CD4-positive, alpha-beta T cell (primary cell): ENCODE data around the gene RYR2. TPM values are rescaled to one million over a fixed set of nuclear protein-coding genes. Genes with fewer than 3 reads are reported as not detected.

Experiments used
- ATAC-seq: fragments of 200-7000 bp; cut with Tn5 transposase; one replicate; pipeline ENCODE4 v1.10.0; 2022; ENCODE audit warnings: mild to moderate bottlenecking; ENCODE audit not compliant: poor library complexity
- CTCF ChIA-PET: fragments of 350-600 bp; sonication (Branson Sonifier 250); formaldehyde crosslinking; loops from one replicate; lab custom pipeline; 2021; ENCODE audit warnings: antibody characterized with exemption, inconsistent platforms; lab: Charles Lee
- POLR2A ChIA-PET: fragments of 350-600 bp; sonication (Branson Sonifier 250); formaldehyde crosslinking; loops from one replicate; lab custom pipeline; 2021; ENCODE audit warnings: antibody characterized with exemption, inconsistent platforms; lab: Charles Lee
- DNase-seq, 14 experiments: peaks; one replicate each; pipeline ENCODE4 v3.0.0-alpha.2; 2013 to 2020; ENCODE audit warnings: mixed read lengths in 2 of 14
- H3K27ac ChIP-seq, 2 donors: one replicate each; pipeline versions ENCODE4 v1.5.1 to v1.7.0; 2013; ENCODE audit warnings: low read length in 2 of 2, low read depth in 1 of 2, mild to moderate bottlenecking in 1 of 2
- H3K27me3 ChIP-seq, 2 experiments: 1 replicate in 1 of 2; 2 replicates in 1 of 2; pipeline versions ENCODE4 v1.6.1 to v1.7.0; 2013; ENCODE audit warnings: low read length in 2 of 2, control low read depth in 1 of 2, mild to moderate bottlenecking in 1 of 2, moderate library complexity in 1 of 2; ENCODE audit not compliant: insufficient read depth in 2 of 2, control insufficient read depth in 1 of 2
- H3K36me3 ChIP-seq: one replicate; pipeline ENCODE4 v1.6.1; 2013; ENCODE audit warnings: low read length, control low read depth; ENCODE audit not compliant: insufficient read depth
- H3K4me1 ChIP-seq: one replicate; pipeline ENCODE4 v1.6.1; 2013; ENCODE audit warnings: low read length, control low read depth; ENCODE audit not compliant: insufficient read depth
- H3K4me3 ChIP-seq: one replicate; pipeline ENCODE4 v1.5.1; 2013; ENCODE audit warnings: mild to moderate bottlenecking, low read length, moderate library complexity
- H3K9me3 ChIP-seq, 2 experiments: 1 replicate in 1 of 2; 2 replicates in 1 of 2; pipeline versions ENCODE4 v1.6.1 to v1.7.0; 2013; ENCODE audit warnings: low read length in 2 of 2, mild to moderate bottlenecking in 2 of 2, control low read depth in 1 of 2, moderate library complexity in 1 of 2; ENCODE audit not compliant: control insufficient read depth in 1 of 2, insufficient read depth in 1 of 2
- H3K27ac Mint-ChIP-seq: one replicate; pipeline ENCODE4 v1.8.0; 2020; ENCODE audit warnings: mixed read lengths
- H3K27me3 Mint-ChIP-seq: one replicate; pipeline ENCODE4 v1.8.0; 2021; ENCODE audit warnings: mixed read lengths
- H3K36me3 Mint-ChIP-seq: one replicate; pipeline ENCODE4 v1.8.0; 2021; ENCODE audit warnings: low read depth, mixed read lengths
- H3K4me1 Mint-ChIP-seq: one replicate; pipeline ENCODE4 v1.8.0; 2021; ENCODE audit warnings: low read depth, mixed read lengths
- H3K4me3 Mint-ChIP-seq: one replicate; pipeline ENCODE4 v1.8.0; 2020; ENCODE audit warnings: mild to moderate bottlenecking, mixed read lengths
- H3K9me3 Mint-ChIP-seq: one replicate; pipeline ENCODE4 v1.8.0; 2020; ENCODE audit warnings: mixed read lengths
- CTCF ChIP-seq: fragments of 200-600 bp; IDR thresholded peaks from one replicate; pipeline ENCODE4 v1.8.0; 2022; ENCODE audit warnings: antibody characterized with exemption, mild to moderate bottlenecking
- intact Hi-C, 2 experiments: fragments of 100-400 bp; cut with DNase I in 1 of 2; cut with micrococcal nuclease in 1 of 2; formaldehyde crosslinking; loops; one replicate each; pipeline versions ENCODE4 v1.15.1 to v1.9.0; 2023 to 2025; cut with DNase I, micrococcal nuclease
- total RNA-seq, 174 experiments: library from RNA in 2 of 174; stranded (reverse) in 2 of 174; gene quantifications; one replicate each; pipeline ENCODE4 v1.2.3 and lab custom pipeline; 2021 to 2026

Gene RYR2
- total RNA-seq, 2 experiments from 2014 or later, result not detected

- Mint-ChIP-seq H3K27me3 (peaks cover 36% of the 10 kb centered on the region), H3K4me3 (no peak overlapping the region), H3K36me3 (no peaks in the 10 kb centered on the region), H3K27ac (no peak overlapping the region), H3K9me3 (no peaks in the 10 kb centered on the region), H3K4me1 (no peaks in the 10 kb centered on the region)
- ChIA-PET CTCF (no interaction called here), POLR2A (no interaction called here)
- H3K4me3 ChIP-seq, result no peak overlapping the region
- H3K9me3 ChIP-seq, result no peaks in the 10 kb centered on the region
- no peaks in the 10 kb centered on the region for H3K36me3 ChIP-seq
- TF ChIP-seq CTCF, result no peak
- H3K27ac ChIP-seq, result no peak overlapping the region
- DNase-seq (no peak), ATAC-seq (no peak)
- no peaks in the 10 kb centered on the region for H3K4me1 ChIP-seq
- peaks cover 0 to 5% of the 10 kb centered on the region in 2 experiments for H3K27me3 ChIP-seq
- intact Hi-C loops, result no loop called here
Observed at GRCh38 chr1:237031480-237031879, 10.5 kb upstream of the RYR2 start.

GRCh38 chr1:237032029-237032428 is 10.0 kb upstream of the RYR2 start:
- ChIA-PET POLR2A (no interaction called here), CTCF (no interaction called here)
- Histone ChIP-seq H3K4me3 (no peak overlapping the region), H3K27ac (no peak overlapping the region), H3K27me3 (peaks cover 0 to 7% of the 10 kb centered on the region in 2 experiments), H3K9me3 (no peaks in the 10 kb centered on the region), H3K4me1 (no peaks in the 10 kb centered on the region), H3K36me3 (no peaks in the 10 kb centered on the region)
- peaks cover 36% of the 10 kb centered on the region for H3K27me3 Mint-ChIP-seq
- no peaks in the 10 kb centered on the region for H3K36me3 Mint-ChIP-seq
- no peak for TF ChIP-seq CTCF
- H3K27ac Mint-ChIP-seq, result no peak overlapping the region
- no peaks in the 10 kb centered on the region for H3K9me3 Mint-ChIP-seq
- H3K4me3 Mint-ChIP-seq, result no peak overlapping the region
- ATAC-seq (no peak), DNase-seq (no peak)
- H3K4me1 Mint-ChIP-seq, result no peaks in the 10 kb centered on the region
- intact Hi-C loops, result no loop called here

GRCh38 chr1:237033061-237033460 is 8.9 kb upstream of the RYR2 start:
- TF ChIP-seq CTCF, result no peak
- intact Hi-C loops, result no loop called here
- H3K9me3 Mint-ChIP-seq, result no peaks in the 10 kb centered on the region
- H3K4me3 Mint-ChIP-seq, result no peak overlapping the region
- ATAC-seq (no peak), DNase-seq (no peak)
- H3K4me1 Mint-ChIP-seq, result no peaks in the 10 kb centered on the region
- POLR2A ChIA-PET, result no interaction called here
- H3K9me3 ChIP-seq, result no peaks in the 10 kb centered on the region
- no peaks in the 10 kb centered on the region for H3K36me3 ChIP-seq
- H3K4me1 ChIP-seq, result no peaks in the 10 kb centered on the region
- no peak overlapping the region for H3K4me3 ChIP-seq
- H3K27me3 Mint-ChIP-seq, result peaks cover 31% of the 10 kb centered on the region
- peaks cover under 1 to 7% of the 10 kb centered on the region in 2 experiments for H3K27me3 ChIP-seq
- CTCF ChIA-PET, result no interaction called here
- H3K27ac ChIP-seq, result no peak overlapping the region
- no peak overlapping the region for H3K27ac Mint-ChIP-seq
- H3K36me3 Mint-ChIP-seq, result no peaks in the 10 kb centered on the region
